Measurements from ENCODE around the gene TAF4.
A peak's percentile ranks its signal among the peaks of the same experiment; 100 is the strongest.

TAF4 gene

DNA sequence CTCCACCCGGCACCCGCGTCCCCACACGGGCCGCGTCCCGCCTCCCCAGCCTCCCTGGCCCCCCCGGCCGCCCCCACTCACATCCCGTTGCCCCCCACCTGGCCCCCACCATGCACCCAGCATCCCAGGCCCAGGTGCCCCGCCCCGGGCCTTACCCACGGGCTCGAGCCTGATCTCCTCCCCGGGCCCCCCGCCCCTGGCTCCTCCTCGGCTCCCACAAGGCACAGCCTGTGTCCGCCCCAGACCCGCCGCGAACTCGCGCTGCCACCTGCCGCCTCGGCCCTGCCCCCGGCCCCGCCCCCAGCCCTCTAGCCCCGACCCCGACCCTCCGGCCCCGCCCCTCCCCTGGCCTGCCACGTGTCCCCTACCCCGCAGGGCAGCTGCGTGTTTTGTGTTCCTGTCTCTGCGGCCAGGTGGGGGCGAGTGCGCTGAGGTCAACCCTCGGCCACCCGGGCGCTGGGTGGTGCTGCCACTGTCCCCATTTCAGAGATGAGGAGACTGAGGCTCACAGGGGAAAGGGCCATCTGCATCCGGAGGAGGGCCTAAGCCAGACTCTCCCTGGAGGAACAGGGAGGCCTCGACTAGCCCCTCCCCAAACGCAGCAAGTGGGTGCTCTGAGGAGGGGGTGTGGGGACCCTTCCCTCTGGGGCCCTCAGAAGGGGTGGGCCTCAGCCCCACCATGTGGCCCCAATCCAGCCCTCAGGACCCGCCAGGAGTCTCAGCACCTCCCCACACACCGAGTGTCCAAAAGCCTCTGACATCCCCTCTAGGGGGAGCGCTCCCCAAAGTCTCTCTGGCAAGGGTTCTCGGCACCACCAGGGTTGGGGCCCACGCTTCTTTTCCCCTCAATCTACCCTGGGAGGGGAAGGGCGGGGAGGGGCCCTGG, 99.8 kb downstream of the TAF4 start:
- CTCF ChIA-PET = no interaction called here
- DNase-seq = no peak

GRCh38 chr20:61964675-61965605, 100.7 kb downstream of the TAF4 start:
- Mint-ChIP-seq H3K4me3 (no peak overlapping the region), H3K9me3 (no peaks in the 10 kb centered on the region), H3K27ac (no peak overlapping the region), H3K36me3 (no peaks in the 10 kb centered on the region), H3K27me3 (peaks cover 41% of the 10 kb centered on the region), H3K4me1 (no peaks in the 10 kb centered on the region)
- no peak for DNase-seq
- CTCF ChIA-PET = no interaction called here

More for the DNA sequence above, 99.8 kb downstream of the TAF4 start:
- Mint-ChIP-seq H3K27me3 (peaks cover 41% of the 10 kb centered on the region), H3K4me1 (no peaks in the 10 kb centered on the region), H3K27ac (no peak overlapping the region), H3K4me3 (no peak overlapping the region), H3K36me3 (no peaks in the 10 kb centered on the region), H3K9me3 (no peaks in the 10 kb centered on the region)

- no peaks in the 10 kb centered on the region for H3K4me1 Mint-ChIP-seq
- H3K9me3 Mint-ChIP-seq = no peaks in the 10 kb centered on the region
- no peaks in the 10 kb centered on the region for H3K36me3 Mint-ChIP-seq
- no peak overlapping the region for H3K4me3 Mint-ChIP-seq
- CTCF ChIA-PET = no interaction called here
- no peak overlapping the region for H3K27ac Mint-ChIP-seq
- DNase-seq = no peak
- H3K27me3 Mint-ChIP-seq = peaks cover 41% of the 10 kb centered on the region
These were observed 101.6 kb downstream of the TAF4 start for GRCh38 chr20:61963885-61964674.

GRCh38 chr20:61963149-61963548, 102.5 kb downstream of the TAF4 start:
- no peak for DNase-seq
- Mint-ChIP-seq H3K4me3 (no peak overlapping the region), H3K4me1 (no peaks in the 10 kb centered on the region), H3K9me3 (no peaks in the 10 kb centered on the region), H3K27ac (no peak overlapping the region), H3K36me3 (no peaks in the 10 kb centered on the region), H3K27me3 (peaks cover 41% of the 10 kb centered on the region)
- CTCF ChIA-PET = no interaction called here

- no peak overlapping the region for H3K27ac Mint-ChIP-seq
- H3K4me3 Mint-ChIP-seq = no peak overlapping the region
These were observed 104.8 kb downstream of the TAF4 start for GRCh38 chr20:61960836-61961235.

GRCh38 chr20:61958773-61959700, 106.6 kb downstream of the TAF4 start:
- CTCF ChIA-PET = no interaction called here
- Mint-ChIP-seq H3K4me3 (no peak overlapping the region), H3K27ac (no peak overlapping the region), H3K36me3 (no peaks in the 10 kb centered on the region), H3K27me3 (peaks cover 19% of the 10 kb centered on the region), H3K9me3 (no peaks in the 10 kb centered on the region), H3K4me1 (no peaks in the 10 kb centered on the region)
- no peak for DNase-seq

More at GRCh38 chr20:61960836-61961235, 104.8 kb downstream of the TAF4 start:
- Mint-ChIP-seq H3K27me3 (peaks cover 27% of the 10 kb centered on the region), H3K4me1 (no peaks in the 10 kb centered on the region), H3K36me3 (no peaks in the 10 kb centered on the region), H3K9me3 (no peaks in the 10 kb centered on the region)
- CTCF ChIA-PET = no interaction called here
- peak; percentile 2 for DNase-seq

DNA sequence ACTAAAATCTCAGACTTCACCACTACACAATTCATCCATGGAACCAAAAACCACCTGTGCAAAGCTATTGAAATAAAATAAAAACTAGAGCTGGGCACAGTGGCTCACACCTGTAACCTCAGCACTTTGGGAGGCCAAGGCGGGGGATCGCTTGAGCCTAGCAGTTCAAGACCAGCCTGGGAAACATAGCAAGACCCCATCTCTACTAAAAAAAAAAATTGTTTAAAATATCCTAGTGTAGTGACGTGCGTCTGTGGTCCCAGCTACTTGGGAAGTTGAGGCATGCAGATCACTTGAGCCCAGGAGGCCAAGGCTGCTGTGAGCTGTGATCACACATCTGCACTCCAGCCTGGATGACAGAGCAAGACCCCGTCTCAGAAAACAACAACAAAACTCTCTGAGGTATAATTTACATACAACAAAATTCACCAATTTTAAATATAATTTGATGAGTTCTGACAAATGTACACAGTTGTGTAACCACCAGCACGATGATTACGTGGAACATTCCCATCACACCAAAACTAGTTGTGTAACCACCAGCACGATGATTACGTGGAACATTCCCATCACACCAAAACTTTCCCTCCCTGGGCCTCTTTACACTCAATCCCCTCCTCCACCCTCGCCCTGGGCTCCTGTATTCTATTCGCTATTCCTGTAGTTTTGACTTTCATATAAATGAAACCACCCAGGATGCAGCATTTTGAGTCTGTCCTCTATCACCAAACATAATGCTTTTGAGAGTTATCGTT, 107.5 kb downstream of the TAF4 start:
- Mint-ChIP-seq H3K4me3 (no peak overlapping the region), H3K9me3 (no peaks in the 10 kb centered on the region), H3K27me3 (peaks cover 19% of the 10 kb centered on the region), H3K4me1 (no peaks in the 10 kb centered on the region), H3K27ac (no peak overlapping the region), H3K36me3 (no peaks in the 10 kb centered on the region)
- peak; percentile 10 for DNase-seq
- CTCF ChIA-PET = no interaction called here

DNA sequence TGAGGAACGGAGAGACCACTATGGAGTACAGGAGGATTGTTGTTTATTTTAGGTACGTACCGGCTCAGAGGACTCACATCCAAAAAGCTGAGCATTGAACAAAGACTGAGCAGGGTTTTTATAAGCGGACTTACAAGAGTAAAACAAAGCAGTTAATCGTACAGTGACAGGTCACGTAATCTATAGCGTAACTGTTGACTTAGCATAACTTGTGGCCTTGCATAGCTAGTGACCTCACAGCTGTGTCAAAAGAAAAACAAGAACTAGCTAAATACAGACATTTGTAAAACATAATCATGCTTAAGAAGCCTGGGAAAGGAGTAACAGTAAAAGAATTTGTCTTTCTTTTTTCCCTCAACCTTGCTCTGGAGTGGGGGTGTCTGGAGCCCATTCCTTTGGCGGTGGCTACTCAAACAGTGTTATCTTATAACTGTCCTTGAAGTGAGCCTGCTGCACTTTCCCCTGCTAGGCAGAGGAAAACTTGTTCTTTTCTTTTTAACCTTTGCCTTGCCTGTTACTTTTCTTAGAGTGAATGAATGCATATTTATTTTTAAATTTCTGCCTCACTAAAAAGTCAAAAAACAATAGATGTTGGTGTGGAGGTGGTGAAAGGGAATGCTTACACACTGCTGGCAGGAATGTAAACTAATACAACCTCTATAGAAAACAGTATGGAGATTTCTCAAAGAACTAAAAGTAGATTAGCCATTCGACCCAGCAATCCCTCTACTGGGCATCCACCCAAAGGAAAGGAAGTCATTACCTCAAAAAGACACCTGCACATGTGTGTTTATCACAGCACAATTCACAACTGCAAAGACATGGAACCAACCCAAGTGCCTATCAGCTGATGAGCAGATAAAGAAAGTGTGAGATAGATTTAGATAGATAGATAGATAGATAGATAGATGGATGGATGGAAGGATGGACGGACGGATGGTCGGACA, 109.0 kb downstream of the TAF4 start:
- Mint-ChIP-seq H3K36me3 (no peaks in the 10 kb centered on the region), H3K27ac (no peak overlapping the region), H3K4me1 (no peaks in the 10 kb centered on the region), H3K4me3 (no peak overlapping the region), H3K9me3 (no peaks in the 10 kb centered on the region), H3K27me3 (peaks cover 8% of the 10 kb centered on the region)
- CTCF ChIA-PET = no interaction called here
- DNase-seq = no peak

- no peaks in the 10 kb centered on the region for H3K9me3 Mint-ChIP-seq
- peaks cover 8% of the 10 kb centered on the region for H3K27me3 Mint-ChIP-seq
- no peaks in the 10 kb centered on the region for H3K4me1 Mint-ChIP-seq
- no peak for DNase-seq
- H3K27ac Mint-ChIP-seq = no peak overlapping the region
- H3K4me3 Mint-ChIP-seq = no peak overlapping the region
- no peaks in the 10 kb centered on the region for H3K36me3 Mint-ChIP-seq
- CTCF ChIA-PET = no interaction called here
These were observed 109.8 kb downstream of the TAF4 start for GRCh38 chr20:61955668-61956395.

- no peaks in the 10 kb centered on the region for H3K9me3 Mint-ChIP-seq
- peaks cover 12% of the 10 kb centered on the region for H3K27me3 Mint-ChIP-seq
These were observed 111.2 kb downstream of the TAF4 start for GRCh38 chr20:61954276-61955021.

More at GRCh38 chr20:61954276-61955021, 111.2 kb downstream of the TAF4 start:
- Mint-ChIP-seq H3K27ac (no peak overlapping the region), H3K4me3 (no peak overlapping the region), H3K36me3 (no peaks in the 10 kb centered on the region), H3K4me1 (no peaks in the 10 kb centered on the region)
- CTCF ChIA-PET = no interaction called here
- DNase-seq = peak; percentile 10
